Thoracic aorta (tissue), 2 donors: ENCODE results near the gene HRH2. TPM values are rescaled to one million over a fixed set of nuclear protein-coding genes. Genes with fewer than 3 reads are reported as not detected.
"Not testable (repeated sequence)": the region's sequence is repeated elsewhere in the genome, so short reads cannot be mapped to it uniquely, and the experiment has no call there.

ENCODE experiments used
- ATAC-seq: fragments of 150-250 bp; one replicate; pipeline ENCODE4 v1.8.0; 2017; ENCODE audit warnings: low read depth; ENCODE audit not compliant: insufficient number of reproducible peaks, low FRiP score
- DNase-seq: peaks from one replicate; pipeline ENCODE4 v3.0.0-alpha.2; 2020; ENCODE audit warnings: low spot score
- H3K27ac ChIP-seq, 2 donors: fragments of 200-600 bp; sonication (generic); 1 replicate in 1 of 2; 2 replicates in 1 of 2; pipeline ENCODE4 v1.5.1; 2016; ENCODE audit warnings: mild to moderate bottlenecking in 2 of 2, moderate library complexity in 2 of 2
- H3K27me3 ChIP-seq: fragments of 200-600 bp; sonication (generic); replicated peaks from 2 replicates; pipeline ENCODE4 v1.6.0; 2016; ENCODE audit warnings: mild to moderate bottlenecking; ENCODE audit not compliant: insufficient read depth
- H3K36me3 ChIP-seq: fragments of 200-600 bp; sonication (generic); one replicate; pipeline ENCODE4 v1.5.1; 2016
- H3K4me1 ChIP-seq, 2 donors: fragments of 200-600 bp; sonication (generic); 1 replicate in 1 of 2; 2 replicates in 1 of 2; pipeline versions ENCODE4 v1.5.1 to v1.6.0; 2016; ENCODE audit warnings: low read depth in 2 of 2, mild to moderate bottlenecking in 1 of 2; ENCODE audit not compliant: control insufficient read depth in 1 of 2
- H3K4me3 ChIP-seq: fragments of 200-600 bp; sonication (generic); 2 replicates; pipeline ENCODE4 v1.5.1; 2016; ENCODE audit warnings: mild to moderate bottlenecking
- H3K9me3 ChIP-seq: fragments of 200-600 bp; sonication (generic); 2 replicates; pipeline ENCODE4 v1.5.1; 2016
- total RNA-seq, 2 donors: library from RNA; depleted of rRNA; stranded (reverse); fragments of >200 nt; gene quantifications; one replicate each; pipeline versions ENCODE4 v1.1.0 to v1.2.3, GENCODE V29; 2016
- TF ChIP-seq, protein P1 (sequence below): fragments of 200-600 bp; sonication (generic); IDR thresholded peaks from one replicate; pipeline ENCODE4 v1.5.1; 2019; ENCODE audit warnings: antibody characterized with exemption

Gene HRH2
- total RNA-seq, 2 donors from 2014 or later, result 8.8 to 23.1 TPM

DNA sequence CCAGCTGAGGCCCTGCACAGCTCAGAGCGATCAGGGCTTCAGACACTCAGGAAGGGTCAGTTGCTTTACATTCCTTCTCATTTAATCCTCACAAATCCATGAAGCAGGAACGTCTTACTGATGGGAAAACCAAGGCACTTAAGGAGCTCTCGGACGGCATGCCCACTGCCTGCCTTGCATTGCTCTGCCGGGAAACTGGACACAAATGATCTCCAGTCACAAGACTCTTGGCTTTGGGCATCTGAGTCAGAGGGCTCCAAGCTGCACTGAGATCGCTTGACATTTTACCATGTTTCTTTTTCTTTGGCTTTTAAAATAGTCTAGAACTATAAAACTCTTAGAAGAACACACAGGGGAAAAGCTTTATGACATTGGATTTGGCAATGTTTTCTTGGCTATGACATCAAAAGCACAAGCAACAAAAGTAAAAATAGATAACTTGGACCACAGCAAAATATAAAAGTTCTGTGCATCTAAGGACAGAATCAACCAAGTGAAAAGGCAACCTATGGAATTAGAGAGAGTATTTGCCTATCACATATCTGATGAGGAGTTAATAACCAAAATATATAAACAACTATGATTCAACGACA, 43.6 kb upstream of the HRH2 start:
- DNase-seq (no peak), ATAC-seq (no peak)
- Histone ChIP-seq H3K4me1 (no peaks in the 10 kb centered on the region), H3K27ac (no peak overlapping the region), H3K36me3 (no peaks in the 10 kb centered on the region), H3K27me3 (no peaks in the 10 kb centered on the region), H3K9me3 (no peaks in the 10 kb centered on the region), H3K4me3 (no peak overlapping the region)
- TF ChIP-seq, protein P1, sequence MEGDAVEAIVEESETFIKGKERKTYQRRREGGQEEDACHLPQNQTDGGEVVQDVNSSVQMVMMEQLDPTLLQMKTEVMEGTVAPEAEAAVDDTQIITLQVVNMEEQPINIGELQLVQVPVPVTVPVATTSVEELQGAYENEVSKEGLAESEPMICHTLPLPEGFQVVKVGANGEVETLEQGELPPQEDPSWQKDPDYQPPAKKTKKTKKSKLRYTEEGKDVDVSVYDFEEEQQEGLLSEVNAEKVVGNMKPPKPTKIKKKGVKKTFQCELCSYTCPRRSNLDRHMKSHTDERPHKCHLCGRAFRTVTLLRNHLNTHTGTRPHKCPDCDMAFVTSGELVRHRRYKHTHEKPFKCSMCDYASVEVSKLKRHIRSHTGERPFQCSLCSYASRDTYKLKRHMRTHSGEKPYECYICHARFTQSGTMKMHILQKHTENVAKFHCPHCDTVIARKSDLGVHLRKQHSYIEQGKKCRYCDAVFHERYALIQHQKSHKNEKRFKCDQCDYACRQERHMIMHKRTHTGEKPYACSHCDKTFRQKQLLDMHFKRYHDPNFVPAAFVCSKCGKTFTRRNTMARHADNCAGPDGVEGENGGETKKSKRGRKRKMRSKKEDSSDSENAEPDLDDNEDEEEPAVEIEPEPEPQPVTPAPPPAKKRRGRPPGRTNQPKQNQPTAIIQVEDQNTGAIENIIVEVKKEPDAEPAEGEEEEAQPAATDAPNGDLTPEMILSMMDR, result no peak

DNA sequence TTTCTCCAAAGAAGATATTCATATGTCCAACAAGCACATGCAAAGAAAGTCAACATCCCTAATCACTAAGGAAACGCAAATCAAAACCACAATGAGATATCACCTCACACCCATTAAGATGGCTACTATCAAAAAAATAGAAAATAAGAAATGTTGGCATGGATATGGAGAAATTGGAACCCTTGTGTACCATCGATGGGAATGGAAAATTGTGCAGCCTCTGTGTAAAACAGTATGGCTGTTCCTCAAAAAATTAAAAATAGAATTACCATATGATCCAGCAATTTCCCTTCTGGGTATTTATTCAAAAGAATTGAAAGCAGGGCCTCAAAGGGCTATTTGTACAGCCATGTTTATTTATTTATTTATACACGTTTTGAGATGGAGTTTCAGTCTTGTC, 43.0 kb upstream of the HRH2 start:
- Histone ChIP-seq H3K36me3 (no peaks in the 10 kb centered on the region), H3K27ac (no peak overlapping the region), H3K9me3 (no peaks in the 10 kb centered on the region), H3K27me3 (no peaks in the 10 kb centered on the region), H3K4me1 (no peaks in the 10 kb centered on the region), H3K4me3 (no peak overlapping the region)
- no peak for ATAC-seq
- TF ChIP-seq, protein P1, result no peak
- DNase-seq, result no peak

DNA sequence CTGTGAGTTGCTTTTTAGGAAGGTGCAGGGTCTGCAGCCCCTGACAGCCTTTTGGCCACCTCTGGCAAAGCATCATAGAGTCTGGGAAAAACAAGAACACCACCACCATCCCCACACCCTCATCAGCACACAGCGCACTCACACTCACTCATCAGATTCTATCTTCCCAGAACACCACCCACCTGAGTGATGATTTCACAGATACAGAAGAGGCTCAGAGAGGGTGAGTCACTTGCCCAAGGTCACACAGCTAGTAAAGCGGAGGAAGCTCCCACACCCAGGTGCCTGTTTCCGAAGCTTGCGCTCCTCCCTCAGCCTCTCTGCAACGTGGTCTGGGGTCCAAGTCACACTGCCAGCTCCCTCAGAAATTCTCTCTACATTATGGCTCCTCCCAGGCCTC, 41.8 kb upstream of the HRH2 start:
- no peak overlapping the region for H3K4me3 ChIP-seq
- no peak overlapping the region for H3K27ac ChIP-seq
- H3K36me3 ChIP-seq, result no peaks in the 10 kb centered on the region
- no peaks in the 10 kb centered on the region for H3K27me3 ChIP-seq
- no peaks in the 10 kb centered on the region for H3K9me3 ChIP-seq
- TF ChIP-seq, protein P1, result no peak
- no peak for DNase-seq
- ATAC-seq, result no peak
- no peaks in the 10 kb centered on the region for H3K4me1 ChIP-seq

DNA sequence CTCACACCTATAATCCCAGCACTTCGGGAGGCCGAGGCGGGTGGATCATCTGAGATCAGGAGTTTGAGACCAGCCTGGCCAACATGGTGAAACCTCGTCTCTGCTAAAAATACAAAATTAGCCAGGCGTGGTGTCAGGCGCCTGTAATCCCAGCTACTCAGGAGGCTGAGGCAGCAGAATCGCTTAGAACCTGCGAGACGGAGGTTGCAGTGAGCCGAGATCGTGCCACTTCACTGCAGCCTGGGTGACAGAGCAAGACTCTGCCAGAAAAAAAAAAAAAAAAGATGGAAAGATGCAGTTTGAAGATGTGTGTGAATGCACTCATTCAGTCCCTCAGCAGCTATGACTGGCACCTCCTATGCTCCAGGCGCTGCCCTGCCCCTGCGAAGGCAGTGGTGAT, 41.3 kb upstream of the HRH2 start:
- not testable (repeated sequence) for H3K27me3 ChIP-seq, H3K4me1 ChIP-seq, ATAC-seq, H3K4me3 ChIP-seq, H3K9me3 ChIP-seq, DNase-seq, H3K36me3 ChIP-seq, H3K27ac ChIP-seq

DNA sequence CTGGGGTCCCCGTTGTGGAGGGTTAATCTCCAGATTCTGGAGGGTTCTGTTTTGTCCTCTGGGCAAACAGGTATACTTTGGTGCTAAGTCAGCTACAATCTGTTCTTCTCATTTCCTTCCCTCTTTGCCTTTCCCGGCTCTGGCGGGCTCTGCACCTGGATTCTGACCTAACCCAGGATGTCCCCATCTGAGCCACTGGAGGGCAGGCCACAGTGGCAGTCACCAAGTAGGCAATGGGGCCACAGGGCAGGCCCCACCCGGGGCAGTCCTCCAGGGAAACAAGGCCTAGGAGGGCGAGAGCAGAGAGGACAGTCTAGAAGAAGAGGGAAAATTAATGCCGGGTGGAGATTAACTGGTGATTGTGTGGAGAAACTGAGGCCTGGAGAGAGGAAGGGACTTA, 40.4 kb upstream of the HRH2 start:
- DNase-seq, result no peak

More for the DNA sequence above, 40.4 kb upstream of the HRH2 start:
- TF ChIP-seq, protein P1, result no peak
- Histone ChIP-seq H3K36me3 (no peaks in the 10 kb centered on the region), H3K4me1 (no peaks in the 10 kb centered on the region), H3K27ac (no peak overlapping the region), H3K27me3 (no peaks in the 10 kb centered on the region), H3K9me3 (no peaks in the 10 kb centered on the region), H3K4me3 (no peak overlapping the region)
- ATAC-seq, result no peak
